HL-60/S4 treated with phorbol 12-myristate 13-acetate at 8.2 ng/mL for 4 days and 3 days (cell line): ENCODE data around the gene PNO1.

ENCODE experiments used
- in situ Hi-C: fragments of 300-500 bp; cut with MboI; formaldehyde crosslinking; loops from 2 replicates; pipeline ENCODE4 v1.15.0; 2022; ENCODE audit warnings: low sequenced_read_pairs

PNO1 gene

GRCh38 chr2:68190991-68191731 is 33.5 kb downstream of the PNO1 start:
- in situ Hi-C loops, result loop anchor here (25.0 kb wide), 1 partner anchor 246 kb away; no protein-coding TSS in a partner anchor

GRCh38 chr2:68193144-68193543 is 35.5 kb downstream of the PNO1 start:
- in situ Hi-C loops, result loop anchor here (25.0 kb wide), 1 partner anchor 244 kb away; no protein-coding TSS in a partner anchor

DNA sequence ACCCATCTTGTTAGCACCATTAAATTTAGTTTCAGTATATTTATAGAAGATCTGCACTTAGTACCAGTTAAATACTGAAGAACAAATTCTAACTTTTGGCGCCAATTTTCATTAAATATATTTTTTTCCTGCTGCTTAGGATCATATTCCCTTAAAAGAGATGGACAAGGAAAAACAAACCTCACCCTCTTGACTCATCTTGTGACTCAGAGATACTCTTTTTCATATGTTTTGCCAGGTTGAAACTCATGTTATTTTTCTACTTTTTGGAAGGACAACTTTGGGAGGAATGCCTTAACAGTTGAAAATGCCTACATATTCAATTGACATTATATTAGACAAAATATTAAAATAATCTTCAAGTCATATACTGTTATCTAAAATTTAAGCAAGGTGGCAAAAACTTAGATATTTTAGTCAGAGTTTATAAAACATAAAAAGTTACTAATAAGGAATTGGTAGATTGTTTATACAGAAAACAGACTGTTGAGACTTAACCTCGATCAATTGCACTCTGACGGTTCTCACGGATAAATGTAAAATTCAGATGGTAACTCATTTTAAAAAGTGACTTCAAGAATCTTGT is 36.2 kb downstream of the PNO1 start:
- in situ Hi-C loops, result loop anchor here (25.0 kb wide), 1 partner anchor 243 kb away; no protein-coding TSS in a partner anchor

GRCh38 chr2:68195096-68195495 is 37.4 kb downstream of the PNO1 start:
- in situ Hi-C loops, result loop anchor here (25.0 kb wide), 1 partner anchor 242 kb away; no protein-coding TSS in a partner anchor

GRCh38 chr2:68196120-68196716 is 38.5 kb downstream of the PNO1 start:
- in situ Hi-C loops, result loop anchor here (25.0 kb wide), 1 partner anchor 241 kb away; no protein-coding TSS in a partner anchor

GRCh38 chr2:68200157-68200787 is 42.6 kb downstream of the PNO1 start:
- in situ Hi-C loops, result no loop called here

GRCh38 chr2:68203587-68203986 is 45.9 kb downstream of the PNO1 start:
- in situ Hi-C loops, result no loop called here

DNA sequence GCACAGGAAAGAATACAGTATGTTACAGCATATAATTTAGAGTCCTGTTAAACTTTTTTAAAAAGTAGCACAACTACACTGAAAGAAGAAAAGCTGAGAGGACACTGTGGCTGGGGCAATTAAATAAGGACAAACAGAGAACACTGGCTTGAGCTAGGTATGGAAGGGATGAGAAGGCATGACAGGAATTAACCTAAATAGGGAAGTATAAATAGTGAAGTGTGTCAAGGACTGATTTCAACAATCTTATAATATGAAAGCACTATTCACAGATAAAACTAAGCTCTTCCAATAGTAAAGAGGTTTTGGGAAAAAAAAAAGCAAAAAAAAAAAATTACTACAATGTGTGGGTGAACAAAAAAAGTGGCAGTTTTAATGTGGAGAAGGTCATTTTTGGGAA is 49.1 kb downstream of the PNO1 start:
- in situ Hi-C loops, result no loop called here

- in situ Hi-C loops, result no loop called here
Observed at GRCh38 chr2:68214381-68214780, 56.7 kb downstream of the PNO1 start.

GRCh38 chr2:68216454-68217310 is 59.0 kb downstream of the PNO1 start:
- in situ Hi-C loops, result no loop called here

GRCh38 chr2:68217729-68218128 is 60.0 kb downstream of the PNO1 start:
- in situ Hi-C loops, result no loop called here

- in situ Hi-C loops, result no loop called here
Observed at GRCh38 chr2:68218343-68218901, 60.7 kb downstream of the PNO1 start.

DNA sequence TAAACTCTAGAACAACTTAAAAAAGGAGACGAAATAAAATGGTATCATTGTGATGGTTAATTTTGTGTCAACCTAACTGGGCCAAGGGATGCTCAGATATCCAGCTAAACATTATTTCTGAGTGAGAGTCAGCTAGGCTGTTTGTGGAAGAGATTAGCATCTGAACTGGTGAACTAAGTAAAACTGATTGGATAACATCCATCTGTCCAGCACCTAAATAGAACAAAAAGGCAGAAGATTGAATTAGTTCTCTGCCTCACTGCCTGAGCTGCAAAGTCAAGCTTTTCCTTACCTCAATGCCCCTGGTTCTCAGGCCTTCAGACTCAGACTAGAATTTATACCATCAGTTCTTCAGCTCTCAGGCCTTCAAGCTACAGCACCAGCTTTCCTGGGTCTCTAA is 64.6 kb downstream of the PNO1 start:
- in situ Hi-C loops, result no loop called here

- in situ Hi-C loops, result no loop called here
Observed at GRCh38 chr2:68223419-68223818, 65.7 kb downstream of the PNO1 start.

- in situ Hi-C loops, result no loop called here
Observed at GRCh38 chr2:68225119-68225632, 67.5 kb downstream of the PNO1 start.
